HG03565 (cell line): Measurements from ENCODE around the gene ITGA5.

Experiments
- ATAC-seq: cut with Tn5 transposase; IDR thresholded peaks from one replicate; pipeline ENCODE4 v1.9.1; 2021; ENCODE audit warnings: mild to moderate bottlenecking, moderate library complexity; ENCODE audit not compliant: unreplicated experiment

Gene ITGA5

DNA sequence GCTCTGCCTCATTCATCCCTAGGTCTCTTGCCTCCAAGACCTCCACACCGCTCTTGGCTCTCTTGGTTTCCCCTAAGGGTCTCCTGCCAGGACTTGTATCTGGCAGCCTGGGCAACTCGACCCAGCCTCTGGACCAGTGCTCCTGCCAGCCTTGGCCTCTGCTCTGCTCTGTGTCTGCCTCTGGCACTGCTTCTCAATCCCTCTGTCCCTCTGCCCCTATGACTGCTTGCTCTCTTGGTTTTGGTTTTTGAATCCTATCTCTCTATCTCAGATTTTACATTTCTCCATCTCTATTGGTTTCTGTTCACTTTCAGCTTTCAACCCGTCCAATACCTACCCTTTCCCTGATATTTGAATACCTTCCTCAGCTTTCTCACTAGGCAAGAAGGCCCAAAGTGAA lies 6.3 kb downstream of the ITGA5 start:
- ATAC-seq, result no peak

DNA sequence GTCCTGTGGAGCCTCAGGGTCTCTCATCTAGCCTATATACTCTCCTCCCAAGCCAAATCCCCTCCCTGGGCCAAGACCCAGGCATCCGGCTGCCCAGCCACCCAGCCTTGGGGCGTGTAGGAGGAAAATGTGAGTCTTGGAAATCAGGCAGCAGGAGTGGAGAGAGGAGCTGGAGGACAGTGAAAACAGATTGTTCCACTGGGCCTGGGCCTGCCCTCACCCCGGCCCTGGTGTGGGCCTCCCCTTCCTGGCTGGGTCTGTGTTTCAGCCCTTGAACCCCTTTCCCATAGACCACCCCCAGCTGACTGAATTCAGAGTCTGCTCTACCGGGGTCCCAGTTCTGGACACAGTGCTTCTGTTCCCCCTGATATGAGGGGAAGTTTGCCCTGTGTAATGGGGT lies 6.7 kb downstream of the ITGA5 start:
- ATAC-seq, result no peak

DNA sequence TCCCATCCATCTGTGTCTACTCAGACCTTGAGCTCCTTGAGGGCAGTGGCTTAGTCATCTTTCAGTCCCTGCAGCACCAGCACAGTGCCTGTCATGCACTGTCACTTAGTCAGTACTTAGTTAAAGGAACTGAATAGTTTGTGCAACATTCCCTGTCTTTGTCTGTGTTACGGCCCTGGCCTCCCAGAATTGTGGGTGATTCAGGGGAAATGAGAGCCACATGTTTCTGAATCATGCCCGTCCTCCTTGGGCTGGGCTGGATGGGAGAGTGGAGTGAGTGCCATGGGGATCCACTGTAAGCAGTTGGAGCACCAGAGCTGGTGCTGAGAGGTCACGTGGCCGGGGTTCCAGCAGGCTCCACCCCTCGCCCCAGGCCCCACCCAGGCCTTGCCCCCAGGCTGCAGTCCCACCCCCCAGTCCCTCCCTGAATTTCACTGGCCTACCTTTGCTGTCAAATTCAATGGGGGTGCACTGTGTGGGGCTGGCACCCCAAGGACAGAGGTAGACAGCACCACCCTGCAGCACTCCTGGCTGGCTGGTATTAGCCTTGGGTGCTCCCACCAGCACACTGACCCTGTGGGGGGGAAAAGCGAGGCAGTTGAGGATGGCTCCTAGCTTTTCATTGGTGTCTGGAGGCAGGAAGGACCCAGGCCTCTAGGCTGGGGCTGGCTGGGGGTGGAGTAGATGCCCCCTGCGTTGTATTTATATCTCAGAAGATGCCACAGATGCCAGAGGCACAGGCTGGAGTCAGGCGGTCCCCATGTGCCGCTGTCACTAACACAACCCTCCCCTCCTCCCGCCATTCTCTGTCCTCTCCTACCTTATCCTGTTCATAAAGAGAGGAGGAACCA lies 7.5 kb downstream of the ITGA5 start:
- ATAC-seq, result no peak

- no peak for ATAC-seq
These were observed 9.8 kb downstream of the ITGA5 start for GRCh38 chr12:54409267-54409666.

GRCh38 chr12:54407183-54407905 lies 11.7 kb downstream of the ITGA5 start:
- ATAC-seq, result no peak

DNA sequence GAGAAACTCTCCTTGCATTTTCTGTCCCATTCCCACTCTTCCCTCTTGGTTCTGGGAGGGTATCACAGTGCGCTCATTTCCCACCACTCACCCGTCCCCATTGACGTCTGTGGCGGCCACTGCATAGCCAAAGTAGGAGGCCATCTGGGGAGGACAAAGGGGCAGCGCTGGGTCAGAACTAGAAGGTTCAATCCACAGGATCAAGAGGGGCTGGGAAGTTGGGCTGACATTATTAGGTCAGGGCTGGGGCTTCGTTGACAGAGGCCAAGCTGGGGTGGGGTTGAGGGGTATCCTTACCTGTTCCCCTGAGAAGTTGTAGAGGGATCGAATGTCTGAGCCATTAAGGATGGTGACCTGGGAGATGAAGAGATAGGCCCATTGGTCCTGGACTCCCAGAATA lies 13.5 kb downstream of the ITGA5 start:
- no peak for ATAC-seq

- ATAC-seq, result no peak
These were observed 14.0 kb downstream of the ITGA5 start for GRCh38 chr12:54405106-54405505.

DNA sequence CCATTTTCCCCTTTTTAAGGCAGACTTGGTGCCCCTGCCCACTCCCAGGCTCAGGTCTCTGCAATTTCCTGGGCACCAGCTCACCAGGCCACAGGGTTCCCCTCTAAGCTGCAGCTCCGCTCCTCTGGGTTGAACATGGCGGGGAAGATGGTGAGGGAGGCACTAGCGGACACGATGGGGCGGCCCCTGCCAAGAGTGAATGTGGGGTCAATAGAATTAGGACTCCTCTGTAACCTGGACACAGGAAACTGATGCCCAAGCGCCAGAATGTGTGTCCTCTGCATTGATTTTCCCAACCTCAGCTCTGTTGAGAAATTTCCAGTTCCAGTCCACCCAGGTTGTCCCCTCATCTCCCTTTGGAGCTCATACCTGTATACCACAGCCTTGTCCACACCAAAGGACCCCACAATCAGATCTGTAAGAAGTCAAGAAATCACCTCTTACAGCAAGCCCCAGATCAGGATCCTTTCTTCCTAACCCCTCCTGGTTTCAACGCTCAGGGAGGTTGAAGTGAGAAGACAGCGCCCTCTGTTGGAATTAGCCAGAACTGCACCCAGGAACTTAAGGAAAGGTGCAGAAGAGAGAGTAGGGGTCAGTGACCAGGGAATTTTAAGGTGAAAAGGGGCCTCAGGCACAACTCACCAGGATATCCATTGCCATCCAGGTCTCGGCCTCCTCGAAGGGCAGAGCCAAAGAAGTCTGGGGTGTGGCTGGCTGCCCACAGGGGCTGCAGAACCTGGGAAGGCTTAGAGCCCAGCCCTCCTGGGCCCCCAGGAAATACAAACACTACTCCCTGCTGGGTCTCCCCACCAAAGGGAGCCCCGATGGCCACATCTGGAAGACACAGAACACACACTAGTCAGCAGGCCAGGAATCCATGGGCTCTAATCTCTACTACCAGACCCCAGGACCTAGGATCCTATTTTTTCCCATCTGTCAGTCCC lies 14.7 kb downstream of the ITGA5 start:
- no peak for ATAC-seq

GRCh38 chr12:54401119-54401518 lies 17.9 kb downstream of the ITGA5 start:
- ATAC-seq, result no peak

- ATAC-seq, result no peak
These were observed 19.9 kb downstream of the ITGA5 start for GRCh38 chr12:54398995-54399793.

DNA sequence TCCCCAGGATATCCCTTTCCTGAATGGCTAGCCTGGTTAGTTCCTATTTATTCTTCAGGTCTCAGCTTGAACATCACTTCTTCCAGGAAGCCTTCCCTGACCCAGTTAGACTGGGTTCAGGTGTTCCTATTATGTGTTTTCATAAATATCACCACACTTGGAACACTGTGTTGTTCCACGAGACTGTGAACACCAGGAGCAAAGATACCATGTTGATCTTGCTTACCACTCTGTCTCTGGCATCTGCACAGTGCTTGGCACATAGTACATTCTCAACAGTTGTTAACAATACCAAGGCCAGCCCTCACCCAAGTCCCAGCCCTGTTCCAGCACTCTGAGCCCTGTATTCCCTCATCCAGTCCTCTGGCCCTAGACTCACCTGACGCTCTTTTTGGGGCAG lies 20.8 kb downstream of the ITGA5 start:
- no peak for ATAC-seq

DNA sequence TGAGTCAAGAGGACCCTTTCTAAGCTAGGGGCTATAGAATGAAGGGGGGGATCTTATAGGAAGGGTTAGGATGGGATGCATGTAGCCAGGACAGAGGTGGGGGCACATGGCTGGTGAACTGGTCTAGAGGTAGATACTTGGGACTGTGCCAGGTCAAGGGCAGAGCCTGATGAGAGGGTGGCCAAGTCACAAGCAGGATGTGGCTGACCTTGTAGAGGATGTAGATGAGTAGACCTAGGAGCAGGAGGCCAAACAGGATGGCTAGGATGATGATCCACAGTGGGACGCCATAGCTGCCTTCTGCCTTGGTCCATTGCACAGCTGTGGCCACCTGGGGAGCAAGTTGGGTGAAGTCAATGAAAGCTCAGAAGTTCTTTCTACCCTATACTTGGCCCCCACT lies 21.9 kb downstream of the ITGA5 start:
- no peak for ATAC-seq

DNA sequence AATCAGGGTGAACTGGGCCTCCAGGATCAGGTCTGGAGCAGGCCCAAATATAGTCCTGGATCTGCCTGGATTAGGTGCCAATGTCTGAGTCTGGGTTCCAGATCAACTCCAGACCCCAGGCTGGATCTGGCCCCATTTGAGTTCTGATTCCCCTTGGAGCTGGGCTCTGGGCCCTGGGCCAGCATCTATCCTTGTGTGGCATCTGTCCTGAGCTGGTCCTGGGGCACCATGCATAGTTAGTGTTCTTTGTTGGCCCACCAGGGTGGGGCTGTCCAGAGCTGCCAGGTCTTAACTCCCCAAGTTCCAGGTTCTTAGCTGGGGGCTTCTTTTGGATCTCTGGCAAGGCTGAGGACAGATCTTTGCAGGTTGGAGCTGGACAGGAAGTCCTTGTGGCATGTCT lies 23.5 kb downstream of the ITGA5 start:
- ATAC-seq, result no peak

DNA sequence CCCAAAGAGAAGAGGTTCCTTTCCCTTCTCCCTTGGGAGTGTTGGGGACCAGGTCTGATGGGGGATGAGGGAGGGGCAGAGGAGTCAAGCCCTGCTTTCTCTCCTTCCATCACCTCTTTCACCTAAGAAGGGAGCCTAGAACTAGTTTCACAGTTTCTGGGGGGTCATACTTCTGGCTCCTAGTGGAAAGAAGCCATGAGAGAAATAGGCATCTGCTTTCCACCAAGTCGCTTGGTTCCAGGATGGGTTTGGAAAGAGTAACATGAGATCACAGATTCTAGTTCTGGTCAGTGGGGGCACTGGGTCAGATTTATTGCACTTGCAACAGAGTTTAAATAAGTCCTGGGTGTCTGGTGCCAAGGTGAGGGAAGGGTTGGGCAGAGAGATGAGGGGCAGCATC lies 24.1 kb downstream of the ITGA5 start:
- ATAC-seq, result no peak

GRCh38 chr12:54394281-54394719 lies 24.8 kb downstream of the ITGA5 start:
- no peak for ATAC-seq

GRCh38 chr12:54393743-54394142 lies 25.3 kb downstream of the ITGA5 start:
- no peak for ATAC-seq

GRCh38 chr12:54393207-54393609 lies 25.9 kb downstream of the ITGA5 start:
- no peak for ATAC-seq

DNA sequence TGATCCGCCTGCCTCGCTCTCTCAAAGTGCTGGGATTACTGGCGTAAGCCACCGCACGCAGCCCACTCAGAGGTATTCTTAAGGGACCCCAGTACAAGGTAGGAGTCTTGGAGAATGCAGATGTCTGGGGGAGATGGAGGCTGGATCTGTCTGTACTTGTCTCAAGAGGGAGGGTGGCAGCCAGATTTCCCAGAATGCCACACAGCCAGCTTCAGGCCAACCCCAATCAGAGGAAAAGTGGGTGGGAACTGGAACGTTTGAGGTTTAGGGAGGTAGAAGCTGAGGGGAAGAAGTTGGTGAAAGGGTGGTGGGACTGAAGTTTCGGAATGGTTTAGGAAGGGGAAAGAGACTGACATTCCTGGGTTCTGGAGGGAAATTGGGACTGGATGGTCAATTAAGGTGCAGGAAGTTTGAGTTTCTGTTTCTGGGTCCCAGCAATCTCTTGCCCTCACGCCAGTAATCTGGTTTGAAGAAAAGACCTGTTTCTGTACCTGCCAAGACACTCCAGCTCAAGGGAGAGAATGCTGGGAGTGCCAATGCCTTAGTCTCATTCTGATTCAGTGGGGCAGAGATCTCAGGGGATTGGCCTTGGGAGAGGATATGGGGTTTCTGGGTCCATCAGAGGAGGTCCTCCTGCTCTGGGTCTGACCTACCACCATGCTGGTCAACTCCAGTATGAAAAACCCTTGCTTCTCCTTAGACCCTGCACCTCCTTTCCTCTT lies 26.4 kb downstream of the ITGA5 start:
- ATAC-seq, result no peak

- no peak for ATAC-seq
These were observed 28.2 kb downstream of the ITGA5 start for GRCh38 chr12:54390668-54391551.
